NB4 (cell line): Measurements from ENCODE around the gene KDM4D.

Experiments
- DNase-seq: peaks from one replicate; pipeline ENCODE4 v3.0.0; 2010; ENCODE audit warnings: low read depth
- H3K4me3 ChIP-seq: one replicate; pipeline ENCODE4 v1.5.1; 2011; ENCODE audit warnings: mild to moderate bottlenecking, low read depth, low read length, moderate library complexity
- CTCF ChIP-seq: IDR thresholded peaks from one replicate; pipeline ENCODE4 v1.5.1; 2012; ENCODE audit warnings: low read depth, low read length
- MAX ChIP-seq: IDR thresholded peaks from 2 replicates; pipeline ENCODE4 v1.6.1; 2011; ENCODE audit warnings: low read depth, low read length
- MYC ChIP-seq: IDR thresholded peaks from 2 replicates; pipeline ENCODE4 v1.6.1; 2011; ENCODE audit warnings: low read depth, low read length
- POLR2A ChIP-seq: IDR thresholded peaks from 2 replicates; pipeline ENCODE4 v1.6.1; 2011; ENCODE audit warnings: mild to moderate bottlenecking; ENCODE audit not compliant: insufficient read length; ENCODE audit errors: extremely low read depth

KDM4D gene

GRCh38 chr11:94973099-94973968, at the start of gene KDM4D, which contains the start of gene CWC15:
Gene KDM4D (plus strand): TSS chr11:94973709. CDS start chr11:94997373, 23,664 bp downstream.
Gene CWC15 (minus strand): TSS chr11:94973556. CDS start chr11:94972185, 1,371 bp downstream.
- TF ChIP-seq POLR2A (peak; percentile 95), MAX (0 out of 2 replicates have a peak, but pooled peaks have one; percentile 5), CTCF (no peak)
- peak; percentile 96 for DNase-seq

GRCh38 chr11:94924171-94924572, 49.3 kb upstream of the KDM4D start:
- no peak for TF ChIP-seq CTCF
- TF ChIP-seq MAX, result no peak
- no peak for TF ChIP-seq MYC
- TF ChIP-seq POLR2A, result no peak
- no peak for DNase-seq

More at GRCh38 chr11:94973099-94973968, at the start of gene KDM4D, which contains the start of gene CWC15:
- H3K4me3 ChIP-seq, result peak within 1 kb of the TSS; percentile 92

GRCh38 chr11:94924612-94925011, 48.9 kb upstream of the KDM4D start:
- no peak for DNase-seq
- TF ChIP-seq MAX (no peak), MYC (no peak), POLR2A (no peak), CTCF (no peak)
- no peak overlapping the region for H3K4me3 ChIP-seq

More at GRCh38 chr11:94924171-94924572, 49.3 kb upstream of the KDM4D start:
- H3K4me3 ChIP-seq, result no peak overlapping the region

GRCh38 chr11:94925422-94926270, 47.9 kb upstream of the KDM4D start:
- no peak for DNase-seq
- no peak overlapping the region for H3K4me3 ChIP-seq
- TF ChIP-seq MYC (no peak), POLR2A (no peak), MAX (no peak), CTCF (no peak)

- no peak overlapping the region for H3K4me3 ChIP-seq
- TF ChIP-seq MYC (no peak), POLR2A (no peak), CTCF (no peak), MAX (no peak)
- no peak for DNase-seq
These were observed 47.3 kb upstream of the KDM4D start for GRCh38 chr11:94926271-94926625.
